Measurements from ENCODE around the gene NMNAT3. TPM values are rescaled to one million over a fixed set of nuclear protein-coding genes. Genes with fewer than 3 reads are reported as not detected.
A peak's percentile ranks its signal among the peaks of the same experiment; 100 is the strongest.

NMNAT3 gene
- total RNA-seq, 1 experiment from 2014 or later: 4.6 TPM

GRCh38 chr3:139677388-139678155 is at the start of gene NMNAT3 (continued):
- no peak for TF ChIP-seq AFF4 (CRISPR knock-in tag; IDR thresholded peaks at IDR 0.05; ENCODE audit: borderline replicate concordance)
- 0 out of 2 replicates have a peak, but pooled peaks have one; percentile 41 for TF ChIP-seq E2F5 (CRISPR knock-in tag; IDR thresholded peaks at IDR 0.05)
- no peak for TF ChIP-seq GRHL2 (CRISPR knock-in tag; IDR thresholded peaks at IDR 0.05; ENCODE audit: insufficient replicate concordance, severe bottlenecking)
- no peak for TF ChIP-seq EMX1 (CRISPR knock-in tag; IDR thresholded peaks at IDR 0.05)
- TF ChIP-seq SMAD4 (CRISPR knock-in tag; IDR thresholded peaks at IDR 0.05): no peak
- no peak for TF ChIP-seq CDX4 (CRISPR knock-in tag; IDR thresholded peaks at IDR 0.05; ENCODE audit: borderline replicate concordance)
- TF ChIP-seq PRRX2 (CRISPR knock-in tag; IDR thresholded peaks at IDR 0.05): no peak
- TF ChIP-seq RORB (CRISPR knock-in tag; IDR thresholded peaks at IDR 0.05): no peak
- TF ChIP-seq ETV6 (CRISPR knock-in tag; IDR thresholded peaks at IDR 0.05): no peak
- peak; percentile 89 for TF ChIP-seq USF2 (CRISPR knock-in tag; IDR thresholded peaks at IDR 0.05)
- TF ChIP-seq SP1 (CRISPR knock-in tag; conservative IDR thresholded peaks at IDR 0.05): peak; percentile 38; the same call in 1 of the 2 replicates
- TF ChIP-seq ATF2 (CRISPR knock-in tag; IDR thresholded peaks at IDR 0.05; ENCODE audit: borderline replicate concordance, low read depth): no peak
- no peak for TF ChIP-seq ZNF219 (CRISPR knock-in tag; IDR thresholded peaks at IDR 0.05; ENCODE audit: borderline replicate concordance)
- TF ChIP-seq TCF7 (CRISPR knock-in tag; IDR thresholded peaks at IDR 0.05; ENCODE audit: low read depth): no peak
- TF ChIP-seq SOX15 (CRISPR knock-in tag; IDR thresholded peaks at IDR 0.05): no peak
- no peak for TF ChIP-seq OVOL2 (CRISPR knock-in tag; IDR thresholded peaks at IDR 0.05; ENCODE audit: borderline replicate concordance)
- no peak for TF ChIP-seq MXD4 (CRISPR knock-in tag; IDR thresholded peaks at IDR 0.05; ENCODE audit: borderline replicate concordance)
- peak; percentile 90 for TF ChIP-seq USF1 (CRISPR knock-in tag; IDR thresholded peaks at IDR 0.05)
- peak; percentile 76; the same call in 1 of the 2 replicates for TF ChIP-seq FOXP1 (CRISPR knock-in tag; IDR thresholded peaks at IDR 0.05; ENCODE audit: borderline replicate concordance)
- peak; percentile 63 for TF ChIP-seq MAX (CRISPR knock-in tag; IDR thresholded peaks at IDR 0.05)
- TF ChIP-seq TP53 (CRISPR knock-in tag; IDR thresholded peaks at IDR 0.05): no peak
- no peak for TF ChIP-seq FOXJ3 (CRISPR knock-in tag; IDR thresholded peaks at IDR 0.05; ENCODE audit: borderline replicate concordance)
- no peak for TF ChIP-seq SMAD3 (CRISPR knock-in tag; IDR thresholded peaks at IDR 0.05; ENCODE audit: borderline replicate concordance)
- no peak for TF ChIP-seq IRF1 (CRISPR knock-in tag; IDR thresholded peaks at IDR 0.05)
- no peak for TF ChIP-seq CBFB (CRISPR knock-in tag; IDR thresholded peaks at IDR 0.05; ENCODE audit: low read depth)

Measured in WTC11 (cell line).